ENCODE results near the gene ITPRID2. TPM values are rescaled to one million over a fixed set of nuclear protein-coding genes. Genes with fewer than 3 reads are reported as not detected.

ITPRID2 gene
- total RNA-seq: 10 to 100 TPM; 34.9 to 51.8 TPM

GRCh38 chr2:181891258-181891965, at the start of gene ITPRID2:
Gene ITPRID2 (plus strand): TSS chr2:181891730. CDS start chr2:181892067, 337 bp downstream.
- Mint-ChIP-seq H3K4me3 (peak within 1 kb of the TSS; percentile 87), H3K27me3 (peaks cover 7% of the 10 kb centered on the region), H3K27ac (peak within 1 kb of the TSS; percentile 79), H3K4me1 (peaks cover 29% of the 10 kb centered on the region), H3K36me3 (ENCODE audit: low read depth) (peaks cover 17% of the 10 kb centered on the region), H3K9me3 (ENCODE audit: low read depth) (no peaks in the 10 kb centered on the region)
- DNase-seq: peak; percentile 83
- peak; percentile 94 for ATAC-seq
- intact Hi-C loops (cut with DNase I, micrococcal nuclease): loop anchor here (1.0 to 10.0 kb wide), 9 partner anchors 99 to 1884 kb away; partner anchors contain the start of genes CWC22 (in 1 of the 2), DNAJC10 (in 1 of the 2), NCKAP1 (in 1 of the 2) and NUP35 (in 1 of the 2)
- POLR2A ChIA-PET: no interaction called here
- CTCF ChIA-PET: interaction anchor here (0.9 to 2.0 kb wide), 5 partner anchors 11 to 148 kb away, joined by 3 to 8 read pairs (median 3); no protein-coding TSS in a partner anchor

GRCh38 chr2:181844551-181845290, 46.8 kb upstream of the ITPRID2 start:
- intact Hi-C loops (cut with DNase I, micrococcal nuclease): no loop called here
- H3K9me3 Mint-ChIP-seq (ENCODE audit: low read depth): no peaks in the 10 kb centered on the region

GRCh38 chr2:181846399-181847197, 44.9 kb upstream of the ITPRID2 start:
- no peaks in the 10 kb centered on the region for H3K9me3 Mint-ChIP-seq (ENCODE audit: low read depth)
- POLR2A ChIA-PET: no interaction called here
- no peaks in the 10 kb centered on the region for H3K36me3 Mint-ChIP-seq (ENCODE audit: low read depth)
- DNase-seq (no peak), ATAC-seq (no peak)
- CTCF ChIA-PET: interaction anchor here (0.5 to 1.2 kb wide), 5 partner anchors 51 to 321 kb away, joined by 3 read pairs; no protein-coding TSS in a partner anchor
- intact Hi-C loops (cut with DNase I, micrococcal nuclease): no loop called here
- no peak overlapping the region for H3K4me3 Mint-ChIP-seq
- H3K27me3 Mint-ChIP-seq: peaks cover 3% of the 10 kb centered on the region
- H3K4me1 Mint-ChIP-seq: peaks cover 9% of the 10 kb centered on the region
- no peak overlapping the region for H3K27ac Mint-ChIP-seq

More at GRCh38 chr2:181844551-181845290, 46.8 kb upstream of the ITPRID2 start:
- Mint-ChIP-seq H3K4me1 (peaks cover 9% of the 10 kb centered on the region), H3K36me3 (ENCODE audit: low read depth) (no peaks in the 10 kb centered on the region), H3K27ac (no peak overlapping the region), H3K27me3 (peaks cover 3% of the 10 kb centered on the region), H3K4me3 (no peak overlapping the region)
- POLR2A ChIA-PET: no interaction called here
- CTCF ChIA-PET: interaction anchor here (0.6 kb wide), 1 partner anchor 21 kb away, joined by 3 read pairs; no protein-coding TSS in a partner anchor
- no peak for ATAC-seq
- DNase-seq: no peak

GRCh38 chr2:181847198-181847556, 44.4 kb upstream of the ITPRID2 start:
- no peaks in the 10 kb centered on the region for H3K36me3 Mint-ChIP-seq (ENCODE audit: low read depth)
- no peak for DNase-seq
- intact Hi-C loops (cut with DNase I, micrococcal nuclease): no loop called here
- ChIA-PET CTCF (no interaction called here), POLR2A (no interaction called here)
- H3K4me1 Mint-ChIP-seq: peaks cover 9% of the 10 kb centered on the region
- no peaks in the 10 kb centered on the region for H3K9me3 Mint-ChIP-seq (ENCODE audit: low read depth)
- H3K27ac Mint-ChIP-seq: no peak overlapping the region
- H3K4me3 Mint-ChIP-seq: no peak overlapping the region
- ATAC-seq: no peak
- peaks cover 3% of the 10 kb centered on the region for H3K27me3 Mint-ChIP-seq

GRCh38 chr2:181847702-181848101, 43.8 kb upstream of the ITPRID2 start:
- Mint-ChIP-seq H3K27ac (no peak overlapping the region), H3K9me3 (ENCODE audit: low read depth) (no peaks in the 10 kb centered on the region), H3K27me3 (peaks cover 3% of the 10 kb centered on the region), H3K4me1 (peaks cover 9% of the 10 kb centered on the region), H3K4me3 (no peak overlapping the region), H3K36me3 (ENCODE audit: low read depth) (no peaks in the 10 kb centered on the region)
- POLR2A ChIA-PET: no interaction called here
- intact Hi-C loops (cut with DNase I, micrococcal nuclease): loop anchor here in 1 of 2 experiments (2.0 kb wide), 1 partner anchor 57 kb away; no protein-coding TSS in a partner anchor
- ATAC-seq (no peak), DNase-seq (no peak)
- CTCF ChIA-PET: interaction anchor here (0.6 to 1.0 kb wide), 2 partner anchors 18 to 1285 kb away, joined by 3 read pairs; no protein-coding TSS in a partner anchor

GRCh38 chr2:181848261-181848886, 43.2 kb upstream of the ITPRID2 start:
- H3K27me3 Mint-ChIP-seq: peaks cover 3% of the 10 kb centered on the region
- POLR2A ChIA-PET: no interaction called here
- intact Hi-C loops (cut with DNase I, micrococcal nuclease): loop anchor here in 1 of 2 experiments (2.0 kb wide), 1 partner anchor 58 kb away; no protein-coding TSS in a partner anchor
- H3K9me3 Mint-ChIP-seq (ENCODE audit: low read depth): no peaks in the 10 kb centered on the region
- CTCF ChIA-PET: interaction anchor here (0.6 to 1.7 kb wide), 3 partner anchors 19 to 1286 kb away, joined by 3 to 5 read pairs (median 3); no protein-coding TSS in a partner anchor
- ATAC-seq (peak; percentile 33), DNase-seq (no peak)
- peaks cover 9% of the 10 kb centered on the region for H3K4me1 Mint-ChIP-seq
- no peak overlapping the region for H3K27ac Mint-ChIP-seq
- no peaks in the 10 kb centered on the region for H3K36me3 Mint-ChIP-seq (ENCODE audit: low read depth)
- H3K4me3 Mint-ChIP-seq: no peak overlapping the region

- POLR2A ChIA-PET: no interaction called here
- H3K27me3 Mint-ChIP-seq: no peaks in the 10 kb centered on the region
- H3K27ac Mint-ChIP-seq: no peak overlapping the region
- intact Hi-C loops (cut with DNase I, micrococcal nuclease): loop anchor here in 1 of 2 experiments (2.0 kb wide), 1 partner anchor 59 kb away; no protein-coding TSS in a partner anchor
- CTCF ChIA-PET: interaction anchor here (0.6 to 1.7 kb wide), 4 partner anchors 13 to 107 kb away, joined by 3 to 5 read pairs (median 4); no protein-coding TSS in a partner anchor
- H3K9me3 Mint-ChIP-seq (ENCODE audit: low read depth): no peaks in the 10 kb centered on the region
- no peak overlapping the region for H3K4me3 Mint-ChIP-seq
- H3K36me3 Mint-ChIP-seq (ENCODE audit: low read depth): no peaks in the 10 kb centered on the region
- ATAC-seq (no peak), DNase-seq (no peak)
- peaks cover 9% of the 10 kb centered on the region for H3K4me1 Mint-ChIP-seq
These were observed 41.9 kb upstream of the ITPRID2 start for GRCh38 chr2:181849601-181850000.

GRCh38 chr2:181850936-181851560, 40.5 kb upstream of the ITPRID2 start:
- intact Hi-C loops (cut with DNase I, micrococcal nuclease): no loop called here
- peaks cover 9% of the 10 kb centered on the region for H3K4me1 Mint-ChIP-seq
- ChIA-PET POLR2A (no interaction called here), CTCF (interaction anchor here (1.1 to 1.5 kb wide), 3 partner anchors 11 to 104 kb away, joined by 3 to 4 read pairs (median 3); no protein-coding TSS in a partner anchor)
- H3K27me3 Mint-ChIP-seq: no peaks in the 10 kb centered on the region
- ATAC-seq: no peak
- H3K4me3 Mint-ChIP-seq: no peak overlapping the region
- no peak overlapping the region for H3K27ac Mint-ChIP-seq
- no peaks in the 10 kb centered on the region for H3K36me3 Mint-ChIP-seq (ENCODE audit: low read depth)
- no peak for DNase-seq
- no peaks in the 10 kb centered on the region for H3K9me3 Mint-ChIP-seq (ENCODE audit: low read depth)

- Mint-ChIP-seq H3K27ac (no peak overlapping the region), H3K9me3 (ENCODE audit: low read depth) (no peaks in the 10 kb centered on the region), H3K36me3 (ENCODE audit: low read depth) (no peaks in the 10 kb centered on the region), H3K4me1 (peaks cover 9% of the 10 kb centered on the region), H3K4me3 (no peak overlapping the region), H3K27me3 (no peaks in the 10 kb centered on the region)
- CTCF ChIA-PET: interaction anchor here (0.9 kb wide), 1 partner anchor 14 kb away, joined by 3 read pairs; no protein-coding TSS in a partner anchor
- ATAC-seq: no peak
- POLR2A ChIA-PET: no interaction called here
- intact Hi-C loops (cut with DNase I, micrococcal nuclease): no loop called here
- no peak for DNase-seq
These were observed 39.8 kb upstream of the ITPRID2 start for GRCh38 chr2:181851726-181852125.

- no peaks in the 10 kb centered on the region for H3K9me3 Mint-ChIP-seq (ENCODE audit: low read depth)
- H3K27me3 Mint-ChIP-seq: no peaks in the 10 kb centered on the region
- H3K36me3 Mint-ChIP-seq (ENCODE audit: low read depth): no peaks in the 10 kb centered on the region
- ATAC-seq (no peak), DNase-seq (no peak)
- intact Hi-C loops (cut with DNase I, micrococcal nuclease): no loop called here
- no peak overlapping the region for H3K4me3 Mint-ChIP-seq
- ChIA-PET POLR2A (no interaction called here), CTCF (interaction anchor here (1.1 to 1.3 kb wide), 3 partner anchors 17 to 139 kb away, joined by 3 to 4 read pairs (median 3); no protein-coding TSS in a partner anchor)
- H3K27ac Mint-ChIP-seq: no peak overlapping the region
- peaks cover 3% of the 10 kb centered on the region for H3K4me1 Mint-ChIP-seq
These were observed 37.8 kb upstream of the ITPRID2 start for GRCh38 chr2:181853696-181854095.

Data from activated CD4-positive, alpha-beta T cell treated with anti-CD3 and anti-CD28 coated beads for 36 hours (primary cell).